MM.1S (cell line): ENCODE measurements around the gene DYNC1I1.

Experiments
- CTCF ChIP-seq: fragments of 300-600 bp; sonication (generic); IDR thresholded peaks from 2 replicates; pipeline ENCODE4 v1.5.1; 2016; ENCODE audit warnings: antibody characterized with exemption, low read length, mixed read lengths
- EZH2phosphoT487 ChIP-seq: fragments of 300-600 bp; sonication (generic); IDR thresholded peaks from 2 replicates; pipeline ENCODE4 v1.6.1; 2018; ENCODE audit warnings: antibody characterized with exemption, low read length

- TF ChIP-seq EZH2phosphoT487 (no peak), CTCF (no peak)
Measured at GRCh38 chr7:96121752-96122151, 349.4 kb downstream of the DYNC1I1 start.
